Activated CD8-positive, alpha-beta memory T cell treated with anti-CD3 and anti-CD28 coated beads, Interleukin-2, amount 50 U/mL, for 24 hours (primary cell): ENCODE measurements around the gene BCO1.
"Not testable (repeated sequence)": the region's sequence is repeated elsewhere in the genome, so short reads cannot be mapped to it uniquely, and the experiment has no call there.

Experiments used
- DNase-seq: peaks from one replicate; pipeline ENCODE4 v3.0.0-alpha.2; 2020; ENCODE audit errors: extremely low read depth

The BCO1 gene

DNA sequence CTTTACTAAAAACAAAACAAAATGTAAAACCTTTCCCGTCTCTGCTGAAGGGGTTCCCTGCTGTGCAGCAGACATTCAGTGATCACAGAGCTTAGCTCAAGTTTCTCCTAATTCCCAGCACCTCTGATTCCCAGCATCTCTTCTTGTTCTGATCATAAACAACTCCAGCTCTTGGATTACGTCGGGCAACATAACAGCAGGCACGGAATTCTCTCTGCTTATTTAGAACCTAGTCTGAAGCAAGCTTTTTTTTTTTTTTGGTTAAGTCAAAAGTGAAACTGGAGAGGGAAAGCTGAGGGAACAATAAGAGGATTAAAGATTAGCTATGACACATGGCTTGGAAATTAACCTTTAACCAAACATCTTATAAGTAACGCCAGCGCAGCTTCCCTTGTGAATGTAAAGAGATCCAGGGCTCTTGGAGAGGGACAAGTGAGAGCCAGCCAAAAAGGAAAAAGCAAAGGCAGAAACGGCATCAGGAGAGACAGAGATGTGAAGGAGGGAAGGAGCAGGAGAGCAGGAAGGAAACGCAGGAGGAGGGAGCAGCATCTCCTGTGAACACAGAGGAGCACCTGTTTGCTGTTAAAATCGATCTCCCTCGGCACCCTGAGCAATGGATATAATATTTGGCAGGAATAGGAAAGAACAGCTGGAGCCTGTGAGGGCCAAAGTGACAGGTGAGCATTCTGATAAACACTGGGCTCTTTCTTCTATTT, at the start of gene BCO1:
BCO1 (plus strand) TSS at position 394 of the 716 bp plus-strand sequence; CDS start at position 614, 220 bp downstream.
- no peak for DNase-seq

- DNase-seq: no peak
Observed at GRCh38 chr16:81189100-81189664, 49.3 kb upstream of the BCO1 start.

DNA sequence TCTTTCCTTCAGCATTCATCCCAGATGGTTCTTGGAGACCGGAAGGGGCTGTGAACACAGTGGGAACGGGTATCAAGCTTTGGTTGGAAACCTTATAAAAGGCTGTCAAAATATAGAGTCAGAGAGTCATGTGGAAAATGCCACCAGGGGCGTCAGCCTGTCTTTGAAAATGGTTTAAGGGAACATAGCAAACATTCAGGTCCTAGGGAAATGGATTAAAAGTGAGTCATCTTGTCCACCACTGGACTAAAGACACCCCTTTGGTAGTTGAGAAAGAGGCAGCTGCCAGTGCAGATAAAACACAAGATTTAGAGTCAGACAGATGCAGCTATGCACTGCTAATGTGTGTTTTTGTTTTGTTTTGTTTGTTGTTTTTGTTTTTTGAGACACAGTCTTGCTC, 47.8 kb upstream of the BCO1 start:
- DNase-seq: no peak

DNA sequence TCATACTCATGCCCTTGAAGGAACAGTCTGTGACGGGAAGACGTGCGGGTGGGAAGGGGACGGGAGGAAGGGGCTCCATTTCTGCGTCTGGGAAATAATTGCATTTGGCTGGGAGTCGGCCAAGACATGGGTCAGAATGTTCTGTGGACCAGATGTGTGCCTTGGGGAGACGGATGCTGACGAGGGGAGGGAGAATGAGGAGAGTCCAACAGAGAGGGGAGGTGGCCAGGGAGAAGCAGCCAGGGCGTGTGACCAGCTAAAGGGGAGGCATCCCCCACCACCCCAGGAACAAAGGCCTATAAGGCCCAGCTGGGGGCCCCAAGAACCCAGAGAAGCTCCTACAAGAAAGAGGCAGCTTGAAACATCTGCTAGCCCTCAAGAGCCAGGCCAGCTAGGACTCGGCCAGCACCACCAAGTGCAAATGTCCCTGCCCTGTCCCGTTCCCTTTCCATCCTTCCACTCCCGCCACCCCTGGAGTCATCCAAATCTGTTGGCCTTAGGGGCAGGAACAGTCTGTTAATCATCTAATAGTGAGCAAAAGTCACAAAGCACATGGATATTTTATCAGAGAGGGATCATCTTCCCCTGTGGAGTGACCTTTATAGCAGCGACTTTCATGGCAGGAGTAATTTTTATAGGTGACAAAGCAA, 42.5 kb upstream of the BCO1 start:
- DNase-seq: no peak

DNA sequence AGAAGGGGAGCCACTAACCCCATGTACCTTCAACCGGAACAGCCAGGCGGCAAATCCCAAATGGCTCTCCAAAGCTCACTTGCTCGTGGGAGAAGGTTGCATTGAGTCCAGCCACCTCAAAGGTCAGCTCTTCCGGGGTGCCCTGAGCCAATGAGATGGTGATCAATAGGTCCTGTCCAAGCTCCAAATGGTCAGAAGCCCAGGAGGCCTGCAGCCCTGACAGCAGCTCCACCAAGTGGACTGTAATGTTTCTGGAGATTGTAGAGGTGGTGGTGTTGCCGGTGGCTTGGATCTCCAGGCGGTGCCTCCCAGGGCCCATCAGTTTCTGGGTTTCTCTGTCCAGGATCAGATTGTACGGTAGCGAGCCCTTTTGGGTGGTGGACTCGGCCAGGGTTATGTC, 39.9 kb upstream of the BCO1 start:
- no peak for DNase-seq

DNA sequence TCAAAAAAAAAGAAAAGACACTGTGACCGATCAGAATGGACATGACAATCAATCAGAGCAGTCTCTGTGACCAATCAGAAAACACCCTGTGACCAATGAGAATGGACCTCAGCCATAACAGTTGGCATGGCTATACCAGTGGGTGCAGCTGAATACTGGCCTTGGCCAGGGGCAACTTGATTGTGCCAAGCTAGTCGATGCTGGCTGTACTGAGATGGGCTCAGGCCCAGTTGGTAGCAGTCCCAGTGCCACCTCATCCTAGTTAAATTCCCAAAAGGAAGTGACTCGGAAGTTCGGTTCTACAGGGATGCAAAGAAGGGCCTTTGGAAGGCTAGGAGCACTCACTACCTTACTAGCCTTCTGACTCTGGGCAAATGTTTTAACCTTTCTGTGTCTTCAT, 37.2 kb upstream of the BCO1 start:
- no peak for DNase-seq

DNA sequence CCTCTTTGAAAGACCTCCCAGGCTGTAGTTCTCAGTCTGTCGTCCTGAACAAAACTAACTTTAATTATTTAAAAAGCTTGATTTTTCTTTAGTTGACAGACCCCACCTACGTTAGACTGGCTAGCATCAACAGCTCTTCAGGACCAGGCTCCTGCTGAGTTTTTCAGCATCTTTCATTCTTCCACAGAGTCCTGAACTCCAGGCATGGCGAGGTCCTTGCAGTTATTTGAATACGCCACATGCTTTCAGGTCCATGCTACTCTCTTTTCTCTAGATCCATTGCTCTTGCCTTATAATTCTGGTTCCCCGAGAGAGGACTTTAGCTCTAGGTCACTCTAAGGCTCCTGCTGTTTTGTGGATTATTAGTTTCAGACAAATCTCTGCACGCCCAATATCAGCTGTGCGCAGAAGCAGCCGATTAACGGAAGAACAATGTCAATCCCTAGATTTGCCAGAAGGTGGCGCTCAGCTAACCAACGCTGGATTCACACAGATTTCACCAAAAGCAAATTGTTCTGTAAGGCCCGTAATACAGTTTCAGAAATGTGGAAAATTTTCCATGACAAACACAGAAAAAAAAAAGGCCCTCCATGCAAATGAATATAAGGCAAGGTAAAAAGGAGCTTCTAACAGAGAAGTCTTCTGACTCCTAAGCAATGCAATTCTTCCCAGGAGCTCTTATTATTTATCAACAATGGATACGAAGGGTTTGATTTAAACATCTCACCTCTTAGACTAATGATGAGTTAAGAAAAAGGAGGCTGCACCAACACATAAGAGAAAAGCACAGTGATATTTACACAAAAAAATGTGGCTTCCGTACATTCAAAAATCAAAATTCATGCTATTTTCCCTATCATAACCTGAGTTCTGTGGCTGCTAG, 33.5 kb upstream of the BCO1 start:
- peak; percentile 18 for DNase-seq

- DNase-seq: no peak
Observed at GRCh38 chr16:81207076-81207475, 31.4 kb upstream of the BCO1 start.

DNA sequence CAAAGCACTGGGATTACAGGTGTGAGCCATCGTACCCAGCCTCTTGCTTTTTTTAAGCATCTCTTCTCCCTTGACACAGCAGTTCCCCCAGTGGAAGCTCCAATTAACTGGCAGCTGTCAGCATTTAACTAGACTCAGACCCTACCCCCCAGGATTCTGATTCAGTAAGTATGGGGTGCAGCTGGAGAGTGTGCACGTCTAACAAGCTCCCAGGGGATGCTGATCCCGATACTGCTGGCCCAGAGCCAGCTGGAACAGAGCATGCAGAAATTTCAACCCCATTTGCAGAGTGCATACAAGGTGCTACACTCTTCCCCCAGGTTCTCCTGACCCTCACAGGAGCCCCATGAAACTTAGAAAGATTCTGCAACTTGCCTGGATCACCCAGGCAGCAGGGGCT, 27.7 kb upstream of the BCO1 start:
- DNase-seq: no peak

DNA sequence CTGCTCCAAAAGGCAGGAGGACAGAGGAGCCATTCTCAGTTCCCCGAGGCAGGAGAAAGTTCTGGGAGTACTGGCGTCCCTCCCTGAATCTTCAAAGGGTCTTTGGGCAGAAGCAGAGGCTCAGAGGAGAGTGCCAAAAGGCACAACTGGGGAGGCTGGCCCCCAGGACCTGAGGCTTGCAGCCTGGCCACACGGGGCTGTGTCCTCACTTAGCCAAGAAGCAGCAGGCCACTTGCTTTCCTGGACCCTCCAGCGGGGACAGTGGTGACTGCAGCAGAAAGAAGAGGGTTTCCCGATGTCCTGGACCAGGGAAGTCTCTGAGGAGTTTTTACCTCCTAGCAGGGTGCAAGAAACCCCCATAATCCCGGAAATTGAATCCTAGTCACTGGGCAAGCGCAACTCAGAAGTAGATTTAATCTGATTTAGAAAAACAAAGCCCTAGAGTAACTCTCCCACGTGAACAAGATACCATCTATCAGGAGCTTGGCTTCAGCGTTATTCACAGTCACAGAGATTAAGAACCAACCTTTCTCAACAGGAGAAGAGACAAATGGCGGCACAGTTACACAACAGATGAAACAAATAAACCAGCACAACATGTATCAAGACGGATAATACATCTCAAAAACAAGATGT, 25.5 kb upstream of the BCO1 start:
- no peak for DNase-seq

- DNase-seq: no peak
Observed at GRCh38 chr16:81214745-81215166, 23.7 kb upstream of the BCO1 start.

DNA sequence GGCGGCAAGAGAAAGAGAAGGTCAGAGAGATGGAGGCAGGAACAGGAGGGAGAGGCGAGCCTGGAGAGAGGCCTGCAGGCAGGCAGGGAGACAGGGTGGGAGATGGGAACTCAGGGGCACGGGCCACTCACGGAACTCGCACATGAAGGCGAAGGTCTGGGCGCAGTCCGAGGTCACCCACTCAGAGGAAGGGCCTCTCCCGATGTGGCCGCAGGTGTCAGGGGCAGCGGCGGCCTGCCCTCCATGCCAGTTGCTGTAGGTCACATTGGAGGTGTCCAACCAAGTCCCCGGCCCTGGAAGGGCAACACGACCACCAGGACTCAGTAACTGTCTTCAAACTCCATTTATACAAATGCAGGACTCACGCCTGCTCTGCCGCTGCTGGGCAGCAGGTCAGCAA, 22.4 kb upstream of the BCO1 start:
- DNase-seq: no peak

DNA sequence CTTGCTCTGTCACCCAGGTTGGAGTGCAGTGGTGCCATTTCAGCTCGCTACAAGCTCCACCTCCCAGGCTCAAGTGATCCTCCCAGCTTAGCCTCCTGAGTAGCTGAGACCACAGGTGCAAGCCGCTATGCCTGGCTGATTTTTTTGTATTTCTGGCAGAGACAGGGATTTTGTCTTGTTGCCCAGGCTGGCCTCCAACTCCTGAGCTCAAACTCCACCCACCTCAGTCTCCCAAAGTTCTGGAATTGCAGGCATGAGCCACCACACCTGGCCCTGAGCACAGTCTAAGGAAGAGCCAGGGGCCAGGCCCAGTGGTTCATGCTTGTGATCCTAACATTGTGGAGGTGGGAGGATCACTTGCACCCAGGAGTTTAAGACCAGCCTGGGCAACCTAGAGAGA, 21.8 kb upstream of the BCO1 start:
- DNase-seq: no peak

GRCh38 chr16:81219151-81219550, 19.3 kb upstream of the BCO1 start:
- DNase-seq: no peak

DNA sequence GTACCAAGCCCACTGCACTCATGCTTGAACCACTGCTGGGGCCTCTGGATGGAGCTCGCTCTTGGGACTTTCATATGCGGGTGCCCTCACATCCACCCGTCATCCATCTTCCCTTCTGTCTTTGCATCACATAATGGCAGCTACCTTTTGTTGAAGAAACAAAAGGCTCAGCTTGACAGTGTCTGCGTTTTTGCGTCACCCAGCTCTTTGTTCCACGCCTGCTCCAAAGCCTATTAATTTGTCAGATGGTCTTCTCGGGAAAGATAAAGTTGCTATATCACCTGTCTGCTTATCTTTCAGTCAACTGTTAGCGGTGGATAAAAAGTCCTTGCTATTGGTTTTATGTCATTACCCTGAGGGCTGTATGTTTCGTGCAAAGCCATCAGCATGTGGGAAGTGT, 18.1 kb upstream of the BCO1 start:
- DNase-seq: no peak

DNA sequence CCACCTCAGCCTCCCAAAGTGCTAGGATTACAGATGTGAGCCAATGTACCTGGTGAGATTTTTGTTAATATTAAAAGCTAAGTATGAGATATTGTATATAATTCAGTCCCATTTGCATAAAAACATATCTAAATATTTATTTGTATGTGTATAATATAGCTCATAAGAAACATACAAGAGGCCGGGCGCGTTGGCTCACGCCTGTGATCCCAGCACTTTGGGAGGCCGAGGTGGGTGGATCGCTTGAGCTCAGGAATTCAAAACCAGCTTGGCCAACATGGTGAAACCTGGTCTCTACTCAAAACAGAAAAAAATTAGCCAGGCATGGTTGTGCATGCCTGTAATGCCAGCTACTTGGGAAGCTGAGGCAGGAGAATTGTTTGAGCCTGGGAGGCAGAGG, 16.8 kb upstream of the BCO1 start:
- no peak for DNase-seq

DNA sequence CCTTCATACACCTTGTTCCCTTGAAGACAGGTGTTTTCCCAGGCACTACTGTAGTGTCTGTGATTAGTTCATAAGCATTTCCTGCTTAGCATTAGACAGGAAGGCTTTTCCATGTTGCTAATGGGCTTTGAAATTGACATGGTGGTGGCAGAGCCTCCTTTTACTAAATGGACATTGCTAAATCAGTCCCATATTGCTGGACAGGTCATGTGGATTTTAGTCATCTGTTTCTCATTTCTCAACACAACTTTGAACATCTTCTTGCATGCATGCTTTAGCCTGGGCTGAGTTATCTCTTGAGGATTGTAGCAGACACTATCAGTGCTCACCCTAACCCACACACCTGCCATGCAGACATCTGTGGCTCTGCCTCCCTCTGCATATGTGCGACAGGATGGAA, 13.7 kb upstream of the BCO1 start:
- no peak for DNase-seq

GRCh38 chr16:81225697-81226096, 12.8 kb upstream of the BCO1 start:
- not testable (repeated sequence) for DNase-seq

- no peak for DNase-seq
Observed at GRCh38 chr16:81227785-81228184, 10.7 kb upstream of the BCO1 start.

DNA sequence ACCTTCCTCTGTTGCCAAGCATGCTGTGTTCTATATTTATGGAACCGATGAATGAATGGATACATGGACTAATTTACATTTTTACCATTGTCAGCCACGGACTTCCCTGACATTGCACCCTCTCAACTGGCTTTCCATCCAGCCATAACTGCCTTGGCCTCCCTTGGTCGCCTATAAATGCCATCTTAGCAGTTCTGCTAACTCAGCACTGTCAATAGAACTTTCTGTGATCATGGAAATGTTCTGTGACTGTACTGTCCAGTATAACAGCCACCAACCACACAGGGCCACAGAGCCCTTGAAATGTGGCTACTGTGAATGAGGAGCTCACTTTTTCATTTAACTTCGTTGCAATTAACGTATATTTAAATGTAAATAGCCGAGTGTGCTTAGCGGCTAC, 8.7 kb upstream of the BCO1 start:
- no peak for DNase-seq

- no peak for DNase-seq
Observed at GRCh38 chr16:81231014-81231413, 7.5 kb upstream of the BCO1 start.
